Hypothalamus (tissue), 51 donors: ENCODE measurements around the gene PHF14.
A peak's percentile ranks its signal among the peaks of the same experiment; 100 is the strongest.

Experiments used
- DNase-seq, 51 donors: peaks; one replicate each; lab custom pipeline; 2025; lab: John Stamatoyannopoulos, UW

Gene PHF14

GRCh38 chr7:11170175-11170574 is 196.5 kb downstream of the PHF14 start:
- peak in 1 of 51 donors; percentile 10 for DNase-seq

DNA sequence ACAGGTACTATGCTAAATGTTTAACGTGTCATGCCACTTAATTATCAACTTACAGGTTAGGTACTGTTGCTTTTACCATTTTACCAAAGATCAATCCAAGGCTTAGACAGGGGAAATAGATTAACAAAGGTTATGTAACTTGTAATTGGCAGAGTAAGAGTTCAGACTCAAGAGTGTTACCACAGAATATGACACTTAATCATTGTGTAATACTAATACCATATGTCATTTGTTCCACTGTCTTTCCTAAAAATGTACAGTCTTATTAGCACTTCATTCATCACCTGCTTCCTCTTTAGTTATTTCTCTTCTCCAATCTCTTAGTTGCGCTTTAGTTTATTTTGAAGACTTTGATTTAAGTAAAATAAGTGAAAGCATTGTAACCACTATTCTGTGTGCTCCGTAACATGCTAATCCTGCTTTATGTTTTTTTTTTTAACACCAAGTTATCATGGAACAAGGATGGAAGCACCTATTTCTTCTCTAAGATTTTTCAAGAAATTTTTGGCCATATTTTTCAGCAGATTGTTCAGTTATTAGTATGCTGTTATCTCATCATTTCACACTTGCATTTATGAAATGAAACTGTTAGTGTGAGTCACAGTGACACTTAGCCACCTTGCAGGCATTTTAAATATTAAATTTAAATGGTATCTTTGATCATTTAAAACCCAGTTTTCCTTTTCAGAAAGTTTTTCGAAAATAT is 197.3 kb downstream of the PHF14 start:
- DNase-seq, result no peak

DNA sequence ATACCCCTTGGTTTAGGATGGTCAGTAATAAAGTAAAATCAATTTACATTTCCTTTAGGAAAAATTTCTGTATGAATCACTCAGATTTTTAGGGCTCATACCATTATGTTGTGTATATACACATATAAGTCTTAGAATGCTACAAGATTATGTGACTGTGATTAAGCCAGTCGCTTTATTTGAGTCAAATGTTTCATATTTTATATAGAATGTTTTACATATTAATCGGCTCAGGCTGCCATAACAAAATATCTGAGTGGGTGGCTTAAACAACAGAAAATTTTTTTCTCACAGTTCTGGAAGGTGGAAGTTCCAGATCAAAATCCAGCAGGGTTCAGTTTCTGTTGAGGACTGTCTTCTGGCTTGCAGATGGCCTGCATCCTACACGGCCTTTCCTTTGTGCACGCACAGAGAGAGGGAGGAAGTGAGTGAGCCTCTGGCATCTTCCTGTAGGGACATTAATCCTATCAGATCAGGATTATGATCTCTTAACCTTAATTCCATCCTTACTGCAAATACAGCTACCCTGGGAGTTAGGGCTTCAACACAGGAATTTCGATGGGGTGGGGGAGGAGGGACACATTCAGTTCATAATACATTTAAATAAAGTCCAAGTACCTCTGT is 198.0 kb downstream of the PHF14 start:
- DNase-seq, result no peak

DNA sequence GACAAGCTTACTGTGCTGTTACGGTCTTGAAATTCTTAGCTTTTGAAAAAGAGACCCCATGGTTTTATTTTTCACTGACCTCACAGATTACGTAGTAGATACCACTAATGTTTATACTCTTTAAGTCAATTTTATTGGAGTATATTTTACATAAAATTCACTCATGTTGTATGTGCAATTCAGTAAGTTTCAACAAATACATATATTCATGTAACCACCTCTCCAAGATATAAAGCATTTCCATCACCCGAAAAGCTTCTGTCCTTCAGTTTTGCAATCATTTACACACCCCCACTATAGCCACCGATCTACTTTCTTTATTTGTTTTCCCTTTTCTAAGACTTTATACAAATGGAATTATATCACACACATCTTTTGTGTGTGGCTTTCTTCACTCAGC is 199.2 kb downstream of the PHF14 start:
- DNase-seq, result no peak

DNA sequence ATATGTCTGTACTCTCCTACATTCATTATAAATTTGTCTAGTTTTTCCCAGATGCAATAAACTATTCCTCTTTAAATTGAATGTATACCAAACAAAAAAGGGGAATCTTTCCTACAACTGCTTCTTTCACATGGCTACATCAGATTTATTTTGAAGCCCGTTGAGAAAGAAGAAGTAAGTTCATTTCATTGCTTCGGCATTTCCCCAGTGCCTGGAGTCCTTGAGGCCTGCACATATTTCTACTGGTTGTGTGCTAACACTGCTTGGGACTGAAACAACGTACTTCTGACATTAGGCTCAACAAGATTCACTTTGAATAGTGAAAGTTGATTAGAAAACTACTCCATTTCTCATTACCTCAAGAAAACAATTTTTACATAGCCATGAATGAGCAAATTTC is 201.7 kb downstream of the PHF14 start:
- no peak for DNase-seq

- no peak for DNase-seq
These were observed 202.2 kb downstream of the PHF14 start for GRCh38 chr7:11175887-11176286.

DNA sequence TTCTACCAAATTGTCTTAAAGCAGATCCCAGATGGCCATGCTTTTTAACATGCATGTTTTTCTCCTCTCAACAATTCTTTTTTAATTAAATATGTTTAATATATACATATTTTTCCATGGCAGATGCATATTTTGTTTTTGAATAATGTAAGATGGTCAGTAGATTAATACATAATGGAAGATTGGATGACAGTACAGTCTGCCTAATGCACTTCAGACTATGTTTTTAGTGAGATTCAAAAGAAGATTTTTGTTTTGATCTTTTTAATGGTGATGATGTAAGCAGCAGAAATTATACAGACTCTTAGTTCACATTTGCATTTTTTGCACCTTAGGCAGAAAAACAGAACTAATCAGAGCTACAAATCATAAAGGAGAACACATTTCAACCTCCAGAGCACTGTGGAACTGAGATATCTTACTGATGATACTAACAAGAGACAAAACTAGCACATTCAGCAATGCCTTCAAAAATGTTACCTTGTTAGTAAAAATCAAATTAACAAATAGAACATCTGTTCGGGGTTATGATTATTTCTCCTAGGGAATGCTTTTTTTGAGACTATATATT is 203.4 kb downstream of the PHF14 start:
- DNase-seq, result no peak

DNA sequence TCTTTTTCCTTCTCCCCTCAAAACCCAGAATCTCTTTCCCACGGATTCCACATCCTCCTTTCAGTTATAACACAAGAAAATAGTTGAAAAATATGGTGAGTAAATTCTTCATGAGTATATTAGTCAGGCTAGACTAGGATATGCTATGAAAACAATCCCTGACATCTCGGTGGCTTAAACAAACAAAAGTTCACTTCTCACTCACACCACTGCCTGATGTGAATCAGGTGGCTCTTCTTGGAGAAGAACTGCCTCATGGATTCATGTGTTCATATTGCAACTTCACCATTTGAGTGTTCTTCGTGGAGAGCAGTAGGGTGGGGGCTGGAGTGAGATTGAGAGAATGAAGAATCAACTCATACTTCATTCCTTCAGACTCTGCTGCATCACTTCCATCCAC is 204.1 kb downstream of the PHF14 start:
- DNase-seq, result no peak

- DNase-seq, result no peak
These were observed 207.9 kb downstream of the PHF14 start for GRCh38 chr7:11181590-11181989.

DNA sequence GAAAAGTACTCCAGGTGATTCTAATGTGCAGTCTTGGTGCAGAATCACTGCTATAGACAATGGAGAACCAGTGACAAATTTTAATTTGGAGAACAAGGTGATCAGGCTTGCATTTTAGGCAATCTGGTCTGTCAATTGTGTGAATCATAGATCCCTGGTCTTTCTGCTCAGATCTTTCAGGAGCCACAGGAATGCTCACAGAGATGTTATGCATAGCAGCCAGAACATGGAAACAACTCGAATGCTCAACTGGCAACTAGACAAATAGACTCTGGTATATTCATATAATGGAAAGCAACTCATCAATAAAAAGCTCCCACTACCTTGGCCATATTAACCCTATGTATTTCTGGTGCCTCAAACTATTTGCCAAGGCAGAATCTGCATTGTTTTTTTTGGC is 209.1 kb downstream of the PHF14 start:
- DNase-seq, result no peak

GRCh38 chr7:11185179-11185815 is 211.6 kb downstream of the PHF14 start:
- DNase-seq, result no peak

DNA sequence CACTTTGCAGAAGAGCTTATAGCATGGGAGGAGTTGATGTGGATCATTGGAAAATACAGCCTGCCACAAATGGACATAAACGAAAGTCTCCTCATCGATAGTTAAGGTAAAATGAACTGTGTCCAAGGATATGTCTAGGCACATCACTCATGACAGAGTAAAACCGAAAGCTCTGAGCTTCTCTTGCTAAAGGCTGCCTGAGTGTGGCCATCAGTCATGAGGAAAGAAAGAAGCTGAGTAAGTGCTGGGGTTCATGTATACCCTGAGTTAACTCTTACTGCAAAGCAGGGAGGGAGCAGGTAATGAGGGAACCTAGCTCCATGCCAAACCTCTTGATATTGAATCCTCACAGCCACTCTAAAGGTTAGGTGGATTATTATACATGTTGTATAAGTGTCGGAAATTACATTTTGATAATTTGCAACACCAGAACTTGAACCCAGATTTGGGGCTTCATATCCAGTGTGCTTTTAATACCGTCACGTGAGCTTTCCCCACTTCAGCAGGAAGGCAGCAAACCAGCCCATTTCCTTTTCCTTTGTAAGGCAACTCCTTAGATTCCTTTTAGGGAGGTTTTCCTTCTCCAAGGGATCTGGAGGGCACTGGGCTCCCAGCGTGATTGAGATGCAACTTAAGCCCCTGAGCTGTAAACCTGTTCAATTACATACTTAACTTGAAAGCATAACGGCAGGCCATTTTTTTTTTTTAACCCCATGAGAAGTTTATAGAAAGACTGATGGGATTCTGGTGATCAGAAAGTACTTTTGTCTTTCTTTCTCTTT is 215.0 kb downstream of the PHF14 start:
- no peak for DNase-seq

- no peak for DNase-seq
These were observed 217.4 kb downstream of the PHF14 start for GRCh38 chr7:11191081-11191480.

DNA sequence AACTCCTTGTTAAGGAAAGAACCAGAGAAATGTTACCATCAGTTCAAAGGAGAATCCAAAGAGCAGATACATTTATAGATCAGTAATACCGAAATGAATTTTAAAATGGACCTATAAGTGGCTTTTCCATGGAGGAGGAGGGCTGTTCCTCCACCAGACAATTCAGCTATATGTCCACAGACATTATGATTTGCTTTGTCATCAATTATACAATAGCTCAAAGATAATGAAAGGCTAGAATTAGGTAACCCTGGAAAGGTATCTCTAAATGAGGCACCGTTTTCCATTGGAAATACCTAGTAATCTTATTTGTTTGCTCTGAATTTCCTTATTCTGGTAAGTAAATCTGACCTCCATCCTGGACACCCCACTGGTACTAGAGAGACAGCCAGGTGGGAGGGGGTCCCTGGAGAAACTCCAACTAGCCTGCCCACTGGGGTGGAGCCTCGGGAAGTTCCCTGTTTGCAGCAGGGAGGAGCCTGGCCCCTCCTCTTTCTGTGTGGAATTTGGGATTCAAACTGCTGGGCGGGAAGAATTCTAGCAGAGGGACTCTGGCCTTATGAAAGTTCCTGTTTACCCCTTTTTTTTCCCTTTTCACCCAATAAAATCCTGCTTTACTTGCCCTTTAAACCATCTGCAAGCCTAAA is 218.0 kb downstream of the PHF14 start:
- DNase-seq, result no peak

GRCh38 chr7:11192506-11192905 is 218.8 kb downstream of the PHF14 start:
- no peak for DNase-seq

DNA sequence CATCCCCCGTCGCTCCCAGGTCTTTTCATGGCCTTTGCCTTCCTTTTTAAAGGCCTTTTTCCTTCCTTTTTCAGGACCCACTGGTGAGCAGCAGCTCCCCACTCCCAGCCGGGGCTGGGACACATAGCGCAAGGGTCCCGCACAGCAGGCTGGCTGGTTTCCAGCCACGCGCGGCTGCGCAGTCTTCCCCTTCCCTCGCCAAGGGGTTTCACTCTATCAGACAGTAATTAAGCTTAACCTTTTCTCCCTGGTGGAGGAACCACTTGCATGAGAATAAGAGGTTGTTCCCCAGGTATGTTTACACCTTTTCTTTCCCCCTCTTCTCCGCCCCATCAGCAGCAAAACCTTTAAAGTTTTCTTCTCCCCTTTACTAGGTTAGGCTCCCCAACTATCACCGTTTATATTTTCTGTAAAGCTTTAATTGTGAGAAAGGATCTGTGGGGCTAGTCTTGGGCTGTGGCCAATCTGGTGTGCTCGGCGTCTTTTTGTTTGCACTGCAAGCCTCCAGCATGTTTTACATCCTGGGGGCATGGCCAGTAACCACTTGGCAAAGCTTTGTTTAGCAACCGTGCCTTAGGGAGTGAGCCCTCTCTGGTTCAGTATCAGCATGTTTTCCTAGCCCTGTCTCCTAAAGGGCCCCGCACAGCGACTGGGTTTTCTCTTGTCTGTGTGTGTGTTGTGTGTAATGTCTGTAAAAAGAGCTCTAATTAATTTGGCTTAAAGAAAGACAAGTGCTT is 219.6 kb downstream of the PHF14 start:
- peak in 1 of 51 donors; percentile 3 for DNase-seq

GRCh38 chr7:11193888-11194287 is 220.2 kb downstream of the PHF14 start:
- DNase-seq, result no peak

GRCh38 chr7:11194492-11194891 is 220.8 kb downstream of the PHF14 start:
- DNase-seq, result no peak

- DNase-seq, result no peak
These were observed 221.8 kb downstream of the PHF14 start for GRCh38 chr7:11195502-11195901.

- no peak for DNase-seq
These were observed 222.5 kb downstream of the PHF14 start for GRCh38 chr7:11196143-11196542.
